Measurements from ENCODE around the gene MRPL34. TPM values are rescaled to one million over a fixed set of nuclear protein-coding genes. Genes with fewer than 3 reads are reported as not detected.
A peak's percentile ranks its signal among the peaks of the same experiment; 100 is the strongest.

MRPL34 gene
- total RNA-seq, 1 donor from 2014 or later, result 80.7 TPM

GRCh38 chr19:17333611-17334413, 28.1 kb downstream of the MRPL34 start:
- H3K36me3 Mint-ChIP-seq (ENCODE audit: unreplicated experiment), result peaks cover 5% of the 10 kb centered on the region
- peaks cover 8% of the 10 kb centered on the region for H3K4me1 Mint-ChIP-seq (ENCODE audit: low read depth, unreplicated experiment)
- H3K27me3 Mint-ChIP-seq (ENCODE audit: unreplicated experiment), result peaks cover 16% of the 10 kb centered on the region
- H3K4me3 Mint-ChIP-seq (ENCODE audit: unreplicated experiment), result peak overlapping the region; percentile 92
- peak overlapping the region; percentile 89 for H3K27ac Mint-ChIP-seq (ENCODE audit: unreplicated experiment)
- H3K9me3 Mint-ChIP-seq (ENCODE audit: unreplicated experiment), result peaks cover 10% of the 10 kb centered on the region
- no peak for DNase-seq
- no peak for TF ChIP-seq CTCF (IDR thresholded peaks at IDR 0.05; ENCODE audit: partially characterized antibody, unreplicated experiment)

GRCh38 chr19:17334414-17335409, 29.0 kb downstream of the MRPL34 start, which contains the start of gene ANO8:
Gene ANO8, minus strand, starts transcription at chr19:17334855. Its CDS starts 185 bp downstream, at chr19:17334670.
- peaks cover 5% of the 10 kb centered on the region for H3K36me3 Mint-ChIP-seq (ENCODE audit: unreplicated experiment)
- peak; percentile 99 for DNase-seq
- peak within 1 kb of the TSS; percentile 89 for H3K27ac Mint-ChIP-seq (ENCODE audit: unreplicated experiment)
- H3K4me1 Mint-ChIP-seq (ENCODE audit: low read depth, unreplicated experiment), result peaks cover 8% of the 10 kb centered on the region
- H3K4me3 Mint-ChIP-seq (ENCODE audit: unreplicated experiment), result peak within 1 kb of the TSS; percentile 92
- peaks cover 16% of the 10 kb centered on the region for H3K27me3 Mint-ChIP-seq (ENCODE audit: unreplicated experiment)
- TF ChIP-seq CTCF (IDR thresholded peaks at IDR 0.05; ENCODE audit: partially characterized antibody, unreplicated experiment), result no peak
- peaks cover 11% of the 10 kb centered on the region for H3K9me3 Mint-ChIP-seq (ENCODE audit: unreplicated experiment)

GRCh38 chr19:17335575-17335974, 29.9 kb downstream of the MRPL34 start:
- peaks cover 11% of the 10 kb centered on the region for H3K9me3 Mint-ChIP-seq (ENCODE audit: unreplicated experiment)
- TF ChIP-seq CTCF (IDR thresholded peaks at IDR 0.05; ENCODE audit: partially characterized antibody, unreplicated experiment), result no peak
- no peak overlapping the region for H3K27ac Mint-ChIP-seq (ENCODE audit: unreplicated experiment)
- H3K36me3 Mint-ChIP-seq (ENCODE audit: unreplicated experiment), result peaks cover 5% of the 10 kb centered on the region
- H3K27me3 Mint-ChIP-seq (ENCODE audit: unreplicated experiment), result peaks cover 14% of the 10 kb centered on the region
- no peak for DNase-seq
- peaks cover 7% of the 10 kb centered on the region for H3K4me1 Mint-ChIP-seq (ENCODE audit: low read depth, unreplicated experiment)
- peak overlapping the region; percentile 89 for H3K4me3 Mint-ChIP-seq (ENCODE audit: unreplicated experiment)

GRCh38 chr19:17336872-17337674, 31.4 kb downstream of the MRPL34 start, which contains the start of gene GTPBP3:
Gene GTPBP3, plus strand, starts transcription at chr19:17337553. Its CDS starts 59 bp downstream, at chr19:17337612.
- Mint-ChIP-seq H3K36me3 (ENCODE audit: unreplicated experiment) (peaks cover 5% of the 10 kb centered on the region), H3K27me3 (ENCODE audit: unreplicated experiment) (peaks cover 14% of the 10 kb centered on the region), H3K4me3 (ENCODE audit: unreplicated experiment) (peak within 1 kb of the TSS; percentile 99), H3K4me1 (ENCODE audit: low read depth, unreplicated experiment) (peaks cover 5% of the 10 kb centered on the region), H3K9me3 (ENCODE audit: unreplicated experiment) (peaks cover 13% of the 10 kb centered on the region), H3K27ac (ENCODE audit: unreplicated experiment) (peak within 1 kb of the TSS; percentile 98)
- no peak for TF ChIP-seq CTCF (IDR thresholded peaks at IDR 0.05; ENCODE audit: partially characterized antibody, unreplicated experiment)
- DNase-seq, result peak; percentile 94

Data from glutamatergic neuron (in vitro differentiated cells).